ENCODE measurements around the gene RPS19BP1.

GRCh38 chr22:39575552-39575825 is 42.9 kb upstream of the RPS19BP1 start:
- no peak for TF ChIP-seq CTCF (IDR thresholded peaks at IDR 0.05; ENCODE audit: borderline replicate concordance, extremely low read depth, low read length, poor library complexity, severe bottlenecking)
- no peak for TF ChIP-seq EZH2 (IDR thresholded peaks at IDR 0.05; ENCODE audit: borderline replicate concordance, low read depth, low read length, severe bottlenecking)

Data from DND-41 (cell line).